Dermis blood vessel endothelial cell (primary cell): ENCODE data around the gene MATCAP1. TPM values are rescaled to one million over a fixed set of nuclear protein-coding genes. Genes with fewer than 3 reads are reported as not detected.

Source experiments
- DNase-seq: peaks from one replicate; pipeline ENCODE4 v3.0.0; 2010
- total RNA-seq: library from RNA; depleted of rRNA; stranded (reverse); fragments of >200 nt; gene quantifications from 2 replicates; pipeline ENCODE4 v1.2.3, GENCODE V29; 2014

The MATCAP1 gene
- total RNA-seq, 1 donor from 2014 or later, result 11.4 TPM

- no peak for DNase-seq
These were observed 27.5 kb downstream of the MATCAP1 start for GRCh38 chr16:67156143-67156844.

GRCh38 chr16:67155295-67156142 is 28.2 kb downstream of the MATCAP1 start:
- DNase-seq, result peak; percentile 87

DNA sequence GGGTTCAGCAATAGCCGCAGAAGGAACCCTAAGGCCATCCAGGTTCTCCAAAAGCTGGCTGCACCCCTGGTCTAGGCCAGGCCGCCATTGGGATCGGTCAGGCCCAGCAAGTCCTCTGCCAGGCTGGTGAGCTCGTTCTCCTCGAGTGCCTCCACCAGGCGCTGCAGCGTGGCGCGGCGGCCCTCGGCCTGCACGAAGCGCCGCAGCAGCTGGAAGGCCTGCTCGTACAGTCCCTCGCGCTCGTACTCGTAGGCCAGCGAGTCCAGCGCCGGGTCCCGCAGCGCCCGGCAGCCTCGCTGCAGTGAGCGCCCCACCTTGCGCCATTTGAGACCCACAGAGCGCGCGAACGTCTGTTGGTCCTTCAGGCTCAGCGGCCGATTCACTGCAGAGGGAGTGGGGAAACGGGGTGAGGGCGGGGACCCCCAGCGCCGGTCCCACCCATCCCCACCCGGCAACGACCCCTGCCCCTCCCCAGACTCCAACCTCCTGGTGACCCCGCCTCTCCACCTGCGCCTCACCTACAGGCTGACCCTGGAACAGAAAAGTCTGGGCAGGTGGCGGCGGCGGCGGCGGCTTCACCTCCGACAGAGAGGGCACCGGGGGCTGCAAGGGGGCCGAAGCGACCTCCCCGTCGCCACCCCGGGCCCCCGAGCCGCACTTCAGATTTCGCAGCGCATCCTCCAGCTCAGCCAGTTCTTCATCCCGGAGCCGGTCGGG is 29.0 kb downstream of the MATCAP1 start:
- DNase-seq, result no peak

DNA sequence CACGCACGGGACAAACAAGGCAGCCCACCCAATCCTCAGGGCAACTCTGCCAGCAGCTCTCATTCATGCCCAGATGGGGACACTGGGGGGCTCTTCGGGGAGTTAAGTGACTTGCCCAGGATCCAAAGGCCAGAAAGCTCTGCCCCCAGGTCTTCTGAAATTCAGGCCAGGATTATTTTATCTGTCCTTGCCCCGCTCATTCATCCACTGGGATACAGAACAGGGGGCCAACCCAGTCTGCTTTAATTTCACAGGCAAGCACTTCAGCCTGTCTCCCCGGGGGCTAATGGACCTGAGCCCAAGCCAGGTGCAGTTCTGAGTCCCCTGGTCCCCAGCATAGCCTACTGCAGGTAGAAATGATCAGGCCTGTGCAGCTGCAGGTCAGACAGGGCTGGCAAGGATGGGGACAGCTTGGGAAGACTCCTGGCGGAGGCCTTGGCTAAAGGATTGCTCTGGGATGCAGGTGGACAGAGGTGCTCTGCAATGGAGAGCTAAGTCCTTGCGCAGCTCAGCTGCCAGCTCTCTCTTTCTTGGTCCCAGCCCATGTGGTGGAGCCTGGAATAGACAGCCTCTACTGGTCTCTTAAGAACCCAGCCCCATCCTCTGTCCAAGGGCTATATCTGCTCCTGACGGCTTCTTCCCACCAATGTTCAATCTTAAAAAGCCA is 32.2 kb downstream of the MATCAP1 start:
- no peak for DNase-seq

DNA sequence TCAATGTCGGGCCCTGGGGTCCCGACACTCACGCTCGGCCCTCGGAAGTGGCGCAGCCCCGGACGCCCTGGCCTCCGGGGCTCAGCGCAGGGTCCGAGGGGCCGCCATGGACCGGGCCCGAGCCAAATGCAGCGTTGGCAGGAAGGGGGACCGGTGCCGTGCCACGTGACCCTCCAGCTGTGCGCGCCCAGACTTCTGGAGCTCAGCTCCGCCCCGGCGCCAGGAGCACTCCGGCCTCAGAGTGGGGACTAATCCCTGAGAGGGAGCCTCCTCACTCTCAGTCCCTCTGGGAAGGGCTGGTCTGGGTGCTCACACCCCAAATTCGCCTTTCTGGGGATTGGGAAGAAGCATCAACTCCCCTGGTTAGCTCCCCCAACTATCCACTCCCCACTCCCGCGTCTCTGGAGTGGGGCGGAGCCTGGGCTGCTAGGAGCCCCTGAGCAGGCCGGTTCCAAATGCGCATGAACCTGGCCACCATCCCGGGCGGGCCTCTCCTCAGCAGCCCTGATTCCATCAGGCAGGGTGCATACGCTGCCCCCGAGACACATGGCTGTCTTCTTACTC is 32.8 kb downstream of the MATCAP1 start, which contains the start of gene B3GNT9:
Gene B3GNT9, minus strand, starts transcription at position 166 of the 564 bp plus-strand sequence. CDS start 513 bp downstream, outside the sequence.
- peak; percentile 49 for DNase-seq

- peak; percentile 58 for DNase-seq
These were observed 33.5 kb downstream of the MATCAP1 start for GRCh38 chr16:67150047-67150832.

DNA sequence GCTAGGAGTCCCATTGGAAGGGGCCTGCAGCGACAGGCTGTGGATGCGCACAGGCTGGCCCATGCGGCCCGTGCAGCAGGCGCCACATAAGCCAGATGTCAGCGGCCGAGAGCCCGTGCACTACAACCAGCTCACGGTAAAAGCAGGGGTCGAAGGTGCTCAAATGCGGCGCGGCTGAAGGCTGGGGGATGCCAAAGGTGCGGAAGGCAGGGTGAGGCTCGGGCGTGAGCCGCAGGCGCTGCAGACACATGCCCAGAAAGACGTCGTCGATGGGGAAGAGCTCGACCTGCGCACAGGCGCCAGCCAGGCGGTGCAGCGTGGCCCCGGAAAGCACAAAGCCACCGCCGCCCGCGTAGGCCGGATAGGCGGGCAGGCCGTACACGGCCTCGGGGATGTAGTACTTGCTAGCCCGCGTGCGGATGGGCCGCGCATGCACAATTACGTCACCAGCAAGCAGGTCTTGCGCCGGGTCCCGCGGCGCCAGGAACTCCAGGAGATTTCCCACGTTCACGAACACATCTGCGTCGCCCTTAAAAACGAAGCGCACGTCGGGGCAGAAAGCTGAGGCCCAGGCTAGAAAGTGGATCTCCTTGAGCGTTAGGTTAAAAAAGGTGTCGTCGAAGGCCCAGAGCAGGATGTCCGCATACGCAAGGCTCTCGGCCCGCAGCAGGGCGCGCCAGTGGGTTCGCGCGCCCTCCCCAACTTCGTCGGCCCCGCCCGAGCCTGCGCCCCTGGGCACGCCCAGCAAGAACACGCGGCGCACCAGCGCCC is 34.3 kb downstream of the MATCAP1 start:
- DNase-seq, result no peak

- no peak for DNase-seq
These were observed 35.0 kb downstream of the MATCAP1 start for GRCh38 chr16:67148656-67149275.

DNA sequence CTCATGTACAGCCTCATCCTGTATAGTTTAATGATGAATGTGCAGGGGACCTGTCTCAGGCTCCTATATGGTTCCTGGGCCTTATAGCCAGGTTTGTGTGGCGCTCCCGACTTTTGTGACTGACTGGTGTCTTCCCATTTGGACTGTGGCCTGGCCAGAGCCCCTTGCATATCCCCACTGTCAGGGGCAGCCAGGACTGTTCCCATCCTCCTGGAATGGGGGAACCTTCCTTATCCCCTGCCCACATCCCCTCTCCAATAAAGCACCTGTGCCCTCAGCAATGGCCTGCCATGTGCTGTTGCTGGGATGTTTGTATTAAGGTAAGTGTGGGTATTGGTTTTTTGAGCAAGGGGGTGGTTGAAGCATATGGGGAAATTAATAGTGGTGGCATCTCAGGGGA is 35.5 kb downstream of the MATCAP1 start:
- no peak for DNase-seq

DNA sequence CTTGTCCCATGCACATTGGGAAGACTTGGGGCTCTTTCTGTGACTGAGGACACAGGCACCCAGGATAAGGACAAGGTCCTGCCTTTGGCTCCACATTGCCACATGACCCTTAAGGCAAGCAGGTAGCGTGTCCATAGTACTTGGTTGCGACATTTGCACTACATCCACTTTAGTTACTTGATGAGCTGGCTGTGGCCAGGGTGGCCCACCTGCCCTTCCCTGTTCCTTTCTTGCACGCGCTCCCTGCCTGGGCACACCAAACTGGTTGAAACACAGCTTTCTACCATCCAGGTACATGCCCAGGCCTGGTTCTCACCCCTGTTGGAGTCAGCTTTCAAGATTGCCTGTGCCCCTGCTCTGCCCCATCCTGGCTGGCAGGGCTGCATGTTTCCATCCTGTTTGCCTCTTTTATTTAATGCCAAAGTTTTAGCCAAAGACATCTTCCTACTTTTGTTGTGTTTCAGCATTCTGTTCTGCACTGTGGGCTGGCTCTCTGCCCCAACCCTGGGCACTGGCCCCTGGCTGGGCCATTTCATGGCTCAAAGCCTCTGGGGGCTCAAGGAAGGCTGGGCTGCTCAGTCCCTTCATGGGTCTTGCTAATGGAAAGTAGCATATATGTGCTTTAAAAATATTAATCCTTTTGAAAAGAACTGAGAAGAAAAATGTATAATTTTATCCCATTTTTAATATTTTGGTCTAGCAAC is 36.2 kb downstream of the MATCAP1 start:
- no peak for DNase-seq

- no peak for DNase-seq
These were observed 37.0 kb downstream of the MATCAP1 start for GRCh38 chr16:67146523-67147357.

DNA sequence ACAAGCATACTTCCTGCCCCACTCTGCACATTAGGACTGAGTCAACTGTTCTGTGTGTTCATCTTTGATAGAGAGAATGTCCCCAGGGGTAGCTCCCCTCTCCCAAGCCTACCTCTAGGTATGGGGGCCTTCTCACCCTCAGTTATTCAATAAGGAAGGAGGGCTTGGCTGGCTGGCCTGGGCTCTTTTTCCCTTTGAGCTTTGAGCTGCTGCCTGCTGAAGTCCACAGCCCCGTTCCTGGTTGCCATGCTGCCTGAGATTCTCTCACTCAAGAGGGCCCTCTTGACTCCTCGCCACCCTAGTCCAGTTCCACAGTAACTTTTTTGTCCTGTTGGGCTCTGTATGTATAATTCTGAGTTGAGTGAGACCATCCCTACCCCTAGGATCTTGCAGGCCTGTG is 38.0 kb downstream of the MATCAP1 start:
- no peak for DNase-seq

GRCh38 chr16:67144943-67145342 is 38.8 kb downstream of the MATCAP1 start:
- DNase-seq, result no peak

GRCh38 chr16:67142342-67142741 is 41.4 kb downstream of the MATCAP1 start:
- DNase-seq, result no peak

DNA sequence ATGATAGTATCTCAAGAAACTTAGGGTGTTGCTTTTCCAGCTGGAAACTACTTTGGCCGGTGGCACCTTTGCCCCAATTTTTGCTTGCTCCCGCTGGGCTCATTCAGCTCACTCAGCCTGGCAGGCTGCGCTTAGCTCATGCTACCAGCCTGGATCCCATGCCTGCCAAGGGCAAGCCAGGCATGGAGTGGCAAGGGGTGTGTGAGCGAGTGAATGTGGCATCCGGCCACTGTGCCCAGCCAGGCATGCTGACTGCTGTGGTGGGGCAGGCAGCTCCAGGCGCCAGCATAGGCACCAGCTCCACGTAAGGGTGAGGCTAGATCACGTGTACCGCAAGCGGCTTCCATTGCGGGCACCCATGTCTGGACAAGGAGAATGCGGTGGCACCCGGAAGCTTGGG is 42.4 kb downstream of the MATCAP1 start:
- no peak for DNase-seq

- peak; percentile 76 for DNase-seq
These were observed 46.2 kb downstream of the MATCAP1 start for GRCh38 chr16:67137605-67138004.

- no peak for DNase-seq
These were observed 54.3 kb downstream of the MATCAP1 start for GRCh38 chr16:67129422-67129821.

DNA sequence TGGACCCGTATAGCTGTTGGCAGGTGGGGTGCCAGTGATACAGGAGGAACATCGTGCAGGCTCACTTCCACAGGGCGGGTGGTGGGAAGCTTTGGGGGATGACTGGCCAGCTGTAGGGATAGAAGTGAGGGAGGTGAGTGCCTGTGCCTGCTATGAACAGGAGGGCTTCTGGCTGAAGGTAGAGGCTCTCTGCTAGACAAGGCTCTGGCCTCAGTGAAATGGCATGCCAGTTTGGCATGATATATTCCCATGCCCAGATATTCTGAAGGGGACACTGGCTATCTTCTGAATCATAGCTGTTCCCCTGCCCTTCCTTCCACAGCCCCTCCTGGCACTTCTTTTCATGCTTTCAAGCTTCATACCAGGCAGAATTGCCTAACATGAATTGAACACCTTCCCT is 54.9 kb downstream of the MATCAP1 start:
- no peak for DNase-seq

GRCh38 chr16:67128417-67128816 is 55.3 kb downstream of the MATCAP1 start:
- DNase-seq, result no peak
